HG02938 (cell line): ENCODE measurements around the gene MCF2L.

Experiments
- ATAC-seq: cut with Tn5 transposase; IDR thresholded peaks from one replicate; pipeline ENCODE4 v1.9.1; 2021; ENCODE audit warnings: mild to moderate bottlenecking, moderate library complexity; ENCODE audit not compliant: unreplicated experiment

Gene MCF2L

GRCh38 chr13:112978561-112979405 lies 9.8 kb downstream of the MCF2L start:
- no peak for ATAC-seq

GRCh38 chr13:112979406-112979902 lies 10.4 kb downstream of the MCF2L start:
- ATAC-seq: no peak

GRCh38 chr13:112980434-112980833 lies 11.4 kb downstream of the MCF2L start:
- no peak for ATAC-seq

- ATAC-seq: no peak
Observed at GRCh38 chr13:112981451-112981850, 12.4 kb downstream of the MCF2L start.

GRCh38 chr13:112982281-112983041 lies 13.4 kb downstream of the MCF2L start:
- ATAC-seq: no peak

- ATAC-seq: no peak
Observed at GRCh38 chr13:112983042-112983305, 14.0 kb downstream of the MCF2L start.

- ATAC-seq: no peak
Observed at GRCh38 chr13:112983428-112984196, 14.6 kb downstream of the MCF2L start.

GRCh38 chr13:112984501-112984900 lies 15.5 kb downstream of the MCF2L start:
- no peak for ATAC-seq

- ATAC-seq: no peak
Observed at GRCh38 chr13:112984954-112985802, 16.2 kb downstream of the MCF2L start.

- ATAC-seq: no peak
Observed at GRCh38 chr13:112985803-112986408, 16.9 kb downstream of the MCF2L start.

- no peak for ATAC-seq
Observed at GRCh38 chr13:112986470-112986869, 17.5 kb downstream of the MCF2L start.

GRCh38 chr13:112986946-112987681 lies 18.1 kb downstream of the MCF2L start:
- ATAC-seq: no peak

- ATAC-seq: no peak
Observed at GRCh38 chr13:112987682-112988024, 18.6 kb downstream of the MCF2L start.

- ATAC-seq: no peak
Observed at GRCh38 chr13:112990783-112991182, 21.8 kb downstream of the MCF2L start.

- ATAC-seq: no peak
Observed at GRCh38 chr13:112991609-112992008, 22.6 kb downstream of the MCF2L start.

GRCh38 chr13:112992931-112993680 lies 24.1 kb downstream of the MCF2L start:
- no peak for ATAC-seq

GRCh38 chr13:112994084-112994780 lies 25.2 kb downstream of the MCF2L start:
- ATAC-seq: no peak

- ATAC-seq: no peak
Observed at GRCh38 chr13:112994781-112995355, 25.9 kb downstream of the MCF2L start.
